ENCODE data around the gene SLC15A3.
A peak's percentile ranks its signal among the peaks of the same experiment; 100 is the strongest.

The SLC15A3 gene

GRCh38 chr11:60984636-60985035, 32.7 kb upstream of the SLC15A3 start:
- no peak for TF ChIP-seq CTCF (IDR thresholded peaks at IDR 0.05; ENCODE audit: poor library complexity, severe bottlenecking)
- no peaks in the 10 kb centered on the region for H3K36me3 ChIP-seq (ENCODE audit: low read depth)
- H3K4me1 ChIP-seq (ENCODE audit: insufficient read depth, poor library complexity, severe bottlenecking), result peaks cover 8% of the 10 kb centered on the region
- H3K27me3 ChIP-seq (ENCODE audit: insufficient read depth, poor library complexity, severe bottlenecking), result no peaks in the 10 kb centered on the region
- DNase-seq (ENCODE audit: low spot score) (no peak), ATAC-seq (ENCODE audit: low read depth) (no peak)
- no peak overlapping the region for H3K27ac ChIP-seq (ENCODE audit: poor library complexity, severe bottlenecking)
- no peaks in the 10 kb centered on the region for H3K9me3 ChIP-seq (ENCODE audit: severe bottlenecking)
- no peak overlapping the region for H3K4me3 ChIP-seq (ENCODE audit: severe bottlenecking)

GRCh38 chr11:60984149-60984548, 32.2 kb upstream of the SLC15A3 start:
- no peak overlapping the region for H3K27ac ChIP-seq (ENCODE audit: poor library complexity, severe bottlenecking)
- H3K9me3 ChIP-seq (ENCODE audit: severe bottlenecking), result no peaks in the 10 kb centered on the region
- H3K4me3 ChIP-seq (ENCODE audit: severe bottlenecking), result no peak overlapping the region
- TF ChIP-seq CTCF (IDR thresholded peaks at IDR 0.05; ENCODE audit: poor library complexity, severe bottlenecking), result no peak
- ATAC-seq (ENCODE audit: low read depth) (no peak), DNase-seq (ENCODE audit: low spot score) (no peak)
- H3K36me3 ChIP-seq (ENCODE audit: low read depth), result no peaks in the 10 kb centered on the region
- H3K4me1 ChIP-seq (ENCODE audit: insufficient read depth, poor library complexity, severe bottlenecking), result peaks cover 8% of the 10 kb centered on the region
- H3K27me3 ChIP-seq (ENCODE audit: insufficient read depth, poor library complexity, severe bottlenecking), result no peaks in the 10 kb centered on the region

- no peak for TF ChIP-seq CTCF (IDR thresholded peaks at IDR 0.05; ENCODE audit: poor library complexity, severe bottlenecking)
- H3K4me1 ChIP-seq (ENCODE audit: insufficient read depth, poor library complexity, severe bottlenecking), result peaks cover 12% of the 10 kb centered on the region
- no peaks in the 10 kb centered on the region for H3K27me3 ChIP-seq (ENCODE audit: insufficient read depth, poor library complexity, severe bottlenecking)
- no peaks in the 10 kb centered on the region for H3K9me3 ChIP-seq (ENCODE audit: severe bottlenecking)
- no peak overlapping the region for H3K27ac ChIP-seq (ENCODE audit: poor library complexity, severe bottlenecking)
- ATAC-seq (ENCODE audit: low read depth) (no peak), DNase-seq (ENCODE audit: low spot score) (no peak)
- H3K4me3 ChIP-seq (ENCODE audit: severe bottlenecking), result no peak overlapping the region
- H3K36me3 ChIP-seq (ENCODE audit: low read depth), result no peaks in the 10 kb centered on the region
Observed at GRCh38 chr11:60982184-60982583, 30.2 kb upstream of the SLC15A3 start.

GRCh38 chr11:60981515-60981914, 29.5 kb upstream of the SLC15A3 start:
- no peaks in the 10 kb centered on the region for H3K27me3 ChIP-seq (ENCODE audit: insufficient read depth, poor library complexity, severe bottlenecking)
- no peaks in the 10 kb centered on the region for H3K9me3 ChIP-seq (ENCODE audit: severe bottlenecking)
- TF ChIP-seq CTCF (IDR thresholded peaks at IDR 0.05; ENCODE audit: poor library complexity, severe bottlenecking), result no peak
- peaks cover 12% of the 10 kb centered on the region for H3K4me1 ChIP-seq (ENCODE audit: insufficient read depth, poor library complexity, severe bottlenecking)
- no peak overlapping the region for H3K4me3 ChIP-seq (ENCODE audit: severe bottlenecking)
- DNase-seq (ENCODE audit: low spot score) (no peak), ATAC-seq (ENCODE audit: low read depth) (no peak)
- no peak overlapping the region for H3K27ac ChIP-seq (ENCODE audit: poor library complexity, severe bottlenecking)
- no peaks in the 10 kb centered on the region for H3K36me3 ChIP-seq (ENCODE audit: low read depth)

GRCh38 chr11:60978546-60979380, 26.8 kb upstream of the SLC15A3 start:
- H3K27ac ChIP-seq (ENCODE audit: poor library complexity, severe bottlenecking), result no peak overlapping the region
- DNase-seq (ENCODE audit: low spot score), result no peak
- peak; percentile 48; the same call in 2 of the 3 replicates for ATAC-seq (ENCODE audit: low read depth)

More at GRCh38 chr11:60978546-60979380, 26.8 kb upstream of the SLC15A3 start:
- no peaks in the 10 kb centered on the region for H3K36me3 ChIP-seq (ENCODE audit: low read depth)
- peaks cover 4% of the 10 kb centered on the region for H3K4me1 ChIP-seq (ENCODE audit: insufficient read depth, poor library complexity, severe bottlenecking)
- H3K27me3 ChIP-seq (ENCODE audit: insufficient read depth, poor library complexity, severe bottlenecking), result no peaks in the 10 kb centered on the region
- no peak overlapping the region for H3K4me3 ChIP-seq (ENCODE audit: severe bottlenecking)
- no peaks in the 10 kb centered on the region for H3K9me3 ChIP-seq (ENCODE audit: severe bottlenecking)
- TF ChIP-seq CTCF (IDR thresholded peaks at IDR 0.05; ENCODE audit: poor library complexity, severe bottlenecking), result no peak
